ENCODE measurements around the gene OR10D3.
"Not testable (repeated sequence)": the region's sequence is repeated elsewhere in the genome, so short reads cannot be mapped to it uniquely, and the experiment has no call there.

OR10D3 gene

GRCh38 chr11:124153821-124154220, 29.3 kb upstream of the OR10D3 start:
- DNase-seq (ENCODE audit: low read depth) = no peak
- H3K4me3 ChIP-seq (ENCODE audit: low read depth, low read length) = no peak overlapping the region
- TF ChIP-seq MYC (IDR thresholded peaks at IDR 0.05; ENCODE audit: low read depth, low read length) = no peak
- TF ChIP-seq POLR2A (IDR thresholded peaks at IDR 0.05; ENCODE audit: extremely low read depth, insufficient read length) = no peak
- TF ChIP-seq CTCF (IDR thresholded peaks at IDR 0.05; ENCODE audit: low read depth, low read length) = no peak
- TF ChIP-seq MAX (IDR thresholded peaks at IDR 0.05; ENCODE audit: low read depth, low read length) = no peak

GRCh38 chr11:124159481-124159880, 23.7 kb upstream of the OR10D3 start:
- TF ChIP-seq MYC (IDR thresholded peaks at IDR 0.05; ENCODE audit: low read depth, low read length) = no peak
- no peak for TF ChIP-seq POLR2A (IDR thresholded peaks at IDR 0.05; ENCODE audit: extremely low read depth, insufficient read length)
- no peak for TF ChIP-seq CTCF (IDR thresholded peaks at IDR 0.05; ENCODE audit: low read depth, low read length)
- no peak for TF ChIP-seq MAX (IDR thresholded peaks at IDR 0.05; ENCODE audit: low read depth, low read length)
- DNase-seq (ENCODE audit: low read depth) = no peak
- H3K4me3 ChIP-seq (ENCODE audit: low read depth, low read length) = no peak overlapping the region

- TF ChIP-seq MAX (IDR thresholded peaks at IDR 0.05; ENCODE audit: low read depth, low read length) = no peak
- no peak for TF ChIP-seq CTCF (IDR thresholded peaks at IDR 0.05; ENCODE audit: low read depth, low read length)
- H3K4me3 ChIP-seq (ENCODE audit: low read depth, low read length) = no peak overlapping the region
- DNase-seq (ENCODE audit: low read depth) = no peak
These were observed 22.2 kb upstream of the OR10D3 start for GRCh38 chr11:124160986-124161385.

- H3K4me3 ChIP-seq (ENCODE audit: low read depth, low read length) = no peak overlapping the region
- TF ChIP-seq CTCF (IDR thresholded peaks at IDR 0.05; ENCODE audit: low read depth, low read length) = no peak
- no peak for TF ChIP-seq POLR2A (IDR thresholded peaks at IDR 0.05; ENCODE audit: extremely low read depth, insufficient read length)
- no peak for TF ChIP-seq MAX (IDR thresholded peaks at IDR 0.05; ENCODE audit: low read depth, low read length)
- no peak for TF ChIP-seq MYC (IDR thresholded peaks at IDR 0.05; ENCODE audit: low read depth, low read length)
- DNase-seq (ENCODE audit: low read depth) = no peak
These were observed 15.3 kb upstream of the OR10D3 start for GRCh38 chr11:124167826-124168231.

GRCh38 chr11:124168796-124169195, 14.3 kb upstream of the OR10D3 start:
- TF ChIP-seq MYC (IDR thresholded peaks at IDR 0.05; ENCODE audit: low read depth, low read length) (no peak), MAX (IDR thresholded peaks at IDR 0.05; ENCODE audit: low read depth, low read length) (no peak), POLR2A (IDR thresholded peaks at IDR 0.05; ENCODE audit: extremely low read depth, insufficient read length) (no peak)
- H3K4me3 ChIP-seq (ENCODE audit: low read depth, low read length) = no peak overlapping the region
- no peak for DNase-seq (ENCODE audit: low read depth)

- H3K4me3 ChIP-seq (ENCODE audit: low read depth, low read length); DNase-seq (ENCODE audit: low read depth): not testable (repeated sequence)
These were observed 12.8 kb upstream of the OR10D3 start for GRCh38 chr11:124170315-124170714.

GRCh38 chr11:124170801-124171586, 12.2 kb upstream of the OR10D3 start:
- no peak for DNase-seq (ENCODE audit: low read depth)
- H3K4me3 ChIP-seq (ENCODE audit: low read depth, low read length) = no peak overlapping the region
- TF ChIP-seq POLR2A (IDR thresholded peaks at IDR 0.05; ENCODE audit: extremely low read depth, insufficient read length) (no peak), MAX (IDR thresholded peaks at IDR 0.05; ENCODE audit: low read depth, low read length) (no peak), CTCF (IDR thresholded peaks at IDR 0.05; ENCODE audit: low read depth, low read length) (no peak), MYC (IDR thresholded peaks at IDR 0.05; ENCODE audit: low read depth, low read length) (no peak)
